Endodermal cell (in vitro differentiated cells): ENCODE data around the gene UMAD1. TPM values are rescaled to one million over a fixed set of nuclear protein-coding genes. Genes with fewer than 3 reads are reported as not detected.

Source experiments
- DNase-seq: peaks from one replicate; pipeline ENCODE4 v3.0.0-alpha.2; 2017
- H3K27ac ChIP-seq: 2 replicates; pipeline ENCODE4 v1.5.1; 2013; ENCODE audit warnings: mild to moderate bottlenecking, low read depth, low read length, moderate library complexity
- H3K27me3 ChIP-seq: 2 replicates; pipeline ENCODE4 v1.6.1; 2013; ENCODE audit warnings: mild to moderate bottlenecking, low read length, moderate library complexity; ENCODE audit not compliant: insufficient read depth, control insufficient read depth, poor library complexity, severe bottlenecking
- H3K36me3 ChIP-seq: 2 replicates; pipeline ENCODE4 v1.7.0; 2013; ENCODE audit warnings: mild to moderate bottlenecking, low read length, moderate library complexity; ENCODE audit not compliant: control insufficient read depth, insufficient read depth
- H3K4me1 ChIP-seq: one replicate; pipeline ENCODE4 v1.7.0; 2013; ENCODE audit warnings: low read length; ENCODE audit not compliant: control insufficient read depth, insufficient read depth
- H3K4me3 ChIP-seq: 2 replicates; pipeline ENCODE4 v1.5.1; 2013; ENCODE audit warnings: mild to moderate bottlenecking, low read length, moderate library complexity
- H3K9ac ChIP-seq: 2 replicates; pipeline ENCODE4 v1.6.1; 2013; ENCODE audit warnings: mild to moderate bottlenecking, low read length, moderate library complexity; ENCODE audit not compliant: poor library complexity, severe bottlenecking; ENCODE audit errors: extremely low read depth
- H3K9me3 ChIP-seq: 2 replicates; pipeline ENCODE4 v1.6.1; 2013; ENCODE audit warnings: mild to moderate bottlenecking, low read length, moderate library complexity; ENCODE audit not compliant: control insufficient read depth
- H3K27ac Mint-ChIP-seq: 2 replicates; pipeline ENCODE4 v1.8.0; 2020; ENCODE audit warnings: mixed read lengths
- H3K27me3 Mint-ChIP-seq: 2 replicates; pipeline ENCODE4 v1.8.0; 2021; ENCODE audit warnings: mild to moderate bottlenecking, mixed read lengths; ENCODE audit not compliant: insufficient read depth
- H3K36me3 Mint-ChIP-seq: 2 replicates; pipeline ENCODE4 v1.8.0; 2020; ENCODE audit warnings: low read depth, mixed read lengths
- H3K4me1 Mint-ChIP-seq: 2 replicates; pipeline ENCODE4 v1.8.0; 2020; ENCODE audit warnings: mixed read lengths
- H3K4me3 Mint-ChIP-seq: 2 replicates; pipeline ENCODE4 v1.8.0; 2020; ENCODE audit warnings: mild to moderate bottlenecking, moderate library complexity, mixed read lengths
- H3K9me3 Mint-ChIP-seq: 2 replicates; pipeline ENCODE4 v1.8.0; 2020; ENCODE audit warnings: mild to moderate bottlenecking, mixed read lengths
- CTCF ChIP-seq: fragments of 200-600 bp; sonication (generic); conservative IDR thresholded peaks from 2 replicates; pipeline ENCODE4 v1.5.0; 2021; ENCODE audit warnings: antibody characterized with exemption, mild to moderate bottlenecking
- WGBS, 2 experiments: methylation state at CpG; one replicate each; pipeline versions ENCODE4 v1.1.5 to v1.1.7; 2013; ENCODE audit warnings: missing lambda C conversion rate in 2 of 2, mixed read lengths in 1 of 2; ENCODE audit not compliant: insufficient coverage in 1 of 2, insufficient read length in 1 of 2; 5-methylcytosine and 5-hydroxymethylcytosine counted together
- total RNA-seq, 2 donors: library from RNA; stranded (reverse); fragmentation: NEBNext Ultra II Directional in 1 of 2; extraction: Animal tissue kit (Norgen Biotek cat#: 25700) in 1 of 2; gene quantifications; 2 replicates in 1 of 2; 3 replicates in 1 of 2; pipeline ENCODE4 v1.2.1, GENCODE V29; 2021

The UMAD1 gene
- total RNA-seq, 2 donors from 2014 or later, result 9.7 to 10.3 TPM

GRCh38 chr7:7771452-7771851 lies 130.9 kb downstream of the UMAD1 start:
- Histone ChIP-seq H3K9me3 (no peaks in the 10 kb centered on the region), H3K27ac (no peak overlapping the region), H3K4me1 (no peaks in the 10 kb centered on the region), H3K4me3 (no peak overlapping the region), H3K36me3 (no peaks in the 10 kb centered on the region), H3K9ac (no peak overlapping the region), H3K27me3 (no peaks in the 10 kb centered on the region)
- no peak overlapping the region for H3K27ac Mint-ChIP-seq
- H3K4me3 Mint-ChIP-seq, result no peak overlapping the region
- no peaks in the 10 kb centered on the region for H3K36me3 Mint-ChIP-seq
- no peaks in the 10 kb centered on the region for H3K27me3 Mint-ChIP-seq
- H3K4me1 Mint-ChIP-seq, result peaks cover 5% of the 10 kb centered on the region
- no peaks in the 10 kb centered on the region for H3K9me3 Mint-ChIP-seq
- TF ChIP-seq CTCF, result no peak
- DNase-seq, result no peak

DNA sequence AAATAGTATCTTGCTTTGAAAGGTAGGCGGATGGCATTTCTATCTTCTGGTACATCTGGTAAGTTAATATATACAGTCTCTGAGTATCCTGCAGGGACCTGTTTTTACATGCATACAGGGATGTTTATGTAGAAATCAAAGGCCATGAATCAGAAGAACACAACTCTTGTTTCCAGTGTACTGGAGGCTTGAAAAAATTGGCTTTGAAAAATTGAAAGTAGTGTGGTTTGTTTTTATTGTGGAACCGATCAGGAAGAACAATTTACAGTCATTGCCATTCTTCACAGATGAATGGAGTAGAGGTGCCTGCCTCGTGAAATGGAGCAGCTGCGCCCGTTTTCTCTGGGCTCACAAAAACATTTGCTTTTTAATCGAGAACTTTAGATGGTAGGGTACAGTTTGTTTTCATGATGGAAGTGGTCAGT lies 131.9 kb downstream of the UMAD1 start:
- H3K36me3 ChIP-seq, result no peaks in the 10 kb centered on the region
- no peak overlapping the region for H3K4me3 ChIP-seq
- no peak for TF ChIP-seq CTCF
- Mint-ChIP-seq H3K4me1 (peaks cover 5% of the 10 kb centered on the region), H3K4me3 (no peak overlapping the region), H3K36me3 (no peaks in the 10 kb centered on the region), H3K27ac (no peak overlapping the region), H3K27me3 (no peaks in the 10 kb centered on the region), H3K9me3 (no peaks in the 10 kb centered on the region)
- DNase-seq, result no peak
- H3K4me1 ChIP-seq, result no peaks in the 10 kb centered on the region
- H3K9me3 ChIP-seq, result no peaks in the 10 kb centered on the region
- no peak overlapping the region for H3K27ac ChIP-seq
- no peak overlapping the region for H3K9ac ChIP-seq
- WGBS, 2 experiments, result 72 to 85% methylated on average over 3 to 6 of the region's 6 CpGs
- no peaks in the 10 kb centered on the region for H3K27me3 ChIP-seq

- Mint-ChIP-seq H3K27ac (no peak overlapping the region), H3K4me1 (peaks cover 5% of the 10 kb centered on the region), H3K4me3 (no peak overlapping the region), H3K9me3 (no peaks in the 10 kb centered on the region), H3K36me3 (no peaks in the 10 kb centered on the region), H3K27me3 (no peaks in the 10 kb centered on the region)
- Histone ChIP-seq H3K9ac (no peak overlapping the region), H3K36me3 (no peaks in the 10 kb centered on the region), H3K27ac (no peak overlapping the region), H3K27me3 (no peaks in the 10 kb centered on the region), H3K4me1 (no peaks in the 10 kb centered on the region), H3K9me3 (no peaks in the 10 kb centered on the region), H3K4me3 (no peak overlapping the region)
- TF ChIP-seq CTCF, result no peak
- DNase-seq, result no peak
- 70 to 100% methylated on average over 2 to 3 of the region's 3 CpGs for WGBS, 2 experiments
Observed at GRCh38 chr7:7773334-7774309, 133.1 kb downstream of the UMAD1 start.
